ENCODE measurements around the gene B3GNT2.

The B3GNT2 gene

GRCh38 chr2:62254424-62255266 is 58.7 kb downstream of the B3GNT2 start:
- no peaks in the 10 kb centered on the region for H3K27me3 ChIP-seq (ENCODE audit: insufficient read depth, low read depth)
- no peak for TF ChIP-seq CTCF (conservative IDR thresholded peaks at IDR 0.05; ENCODE audit: low read depth, low read length)

GRCh38 chr2:62257466-62257865 is 61.6 kb downstream of the B3GNT2 start:
- Histone ChIP-seq H3K27me3 (ENCODE audit: insufficient read depth, low read depth) (no peaks in the 10 kb centered on the region), H2AFZ (ENCODE audit: low read depth) (no peak overlapping the region), H3K79me2 (ENCODE audit: insufficient read depth, low read depth) (no peaks in the 10 kb centered on the region), H3K4me2 (no peak overlapping the region), H4K20me1 (ENCODE audit: insufficient read depth) (no peaks in the 10 kb centered on the region), H3K27ac (no peak overlapping the region), H3K36me3 (ENCODE audit: insufficient read depth) (no peaks in the 10 kb centered on the region), H3K4me3 (IDR thresholded peaks at IDR 0.05; ENCODE audit: insufficient read depth, low read depth, low read length) (no peak overlapping the region), H3K9ac (no peak overlapping the region), H3K4me1 (ENCODE audit: low read depth, poor library complexity, severe bottlenecking) (no peaks in the 10 kb centered on the region)
- no peak for TF ChIP-seq CTCF (conservative IDR thresholded peaks at IDR 0.05; ENCODE audit: low read depth, low read length)

More at GRCh38 chr2:62254424-62255266, 58.7 kb downstream of the B3GNT2 start:
- Histone ChIP-seq H3K4me2 (no peak overlapping the region), H3K36me3 (ENCODE audit: insufficient read depth) (no peaks in the 10 kb centered on the region), H3K4me3 (IDR thresholded peaks at IDR 0.05; ENCODE audit: insufficient read depth, low read depth, low read length) (no peak overlapping the region), H2AFZ (ENCODE audit: low read depth) (no peak overlapping the region), H3K27ac (no peak overlapping the region), H3K4me1 (ENCODE audit: low read depth, poor library complexity, severe bottlenecking) (no peaks in the 10 kb centered on the region), H3K9ac (no peak overlapping the region), H4K20me1 (ENCODE audit: insufficient read depth) (no peaks in the 10 kb centered on the region), H3K79me2 (ENCODE audit: insufficient read depth, low read depth) (no peaks in the 10 kb centered on the region)

- Histone ChIP-seq H3K27ac (no peak overlapping the region), H3K9ac (no peak overlapping the region), H3K4me1 (ENCODE audit: low read depth, poor library complexity, severe bottlenecking) (peaks cover 14% of the 10 kb centered on the region), H2AFZ (ENCODE audit: low read depth) (no peak overlapping the region), H3K27me3 (ENCODE audit: insufficient read depth, low read depth) (no peaks in the 10 kb centered on the region), H3K4me3 (IDR thresholded peaks at IDR 0.05; ENCODE audit: insufficient read depth, low read depth, low read length) (no peak overlapping the region), H3K4me2 (no peak overlapping the region), H3K79me2 (ENCODE audit: insufficient read depth, low read depth) (no peaks in the 10 kb centered on the region), H3K36me3 (ENCODE audit: insufficient read depth) (no peaks in the 10 kb centered on the region), H4K20me1 (ENCODE audit: insufficient read depth) (no peaks in the 10 kb centered on the region)
- TF ChIP-seq CTCF (conservative IDR thresholded peaks at IDR 0.05; ENCODE audit: low read depth, low read length) = no peak
Observed at GRCh38 chr2:62263076-62263715, 67.3 kb downstream of the B3GNT2 start.

GRCh38 chr2:62264186-62264585 is 68.3 kb downstream of the B3GNT2 start:
- Histone ChIP-seq H3K4me2 (no peak overlapping the region), H3K4me3 (IDR thresholded peaks at IDR 0.05; ENCODE audit: insufficient read depth, low read depth, low read length) (no peak overlapping the region), H2AFZ (ENCODE audit: low read depth) (no peak overlapping the region), H3K36me3 (ENCODE audit: insufficient read depth) (no peaks in the 10 kb centered on the region), H3K4me1 (ENCODE audit: low read depth, poor library complexity, severe bottlenecking) (peaks cover 14% of the 10 kb centered on the region), H4K20me1 (ENCODE audit: insufficient read depth) (no peaks in the 10 kb centered on the region), H3K27me3 (ENCODE audit: insufficient read depth, low read depth) (no peaks in the 10 kb centered on the region), H3K79me2 (ENCODE audit: insufficient read depth, low read depth) (no peaks in the 10 kb centered on the region), H3K9ac (no peak overlapping the region), H3K27ac (no peak overlapping the region)
- TF ChIP-seq CTCF (conservative IDR thresholded peaks at IDR 0.05; ENCODE audit: low read depth, low read length) = no peak

Data from KMS-11 (cell line).